PC-9 (cell line): Measurements from ENCODE around the gene DKK3. TPM values are rescaled to one million over a fixed set of nuclear protein-coding genes. Genes with fewer than 3 reads are reported as not detected.

Experiments
- BruUV-seq: library from RNA; stranded (reverse); fragments of 400-500 nt; replicated peaks from 2 replicates; lab custom pipeline; 2021; lab: Mats Ljungman, UMichigan
- CTCF ChIA-PET: fragments of 300-600 bp; sonication (Branson Sonifier 250); formaldehyde crosslinking; loops from one replicate; lab custom pipeline; 2022; ENCODE audit warnings: antibody characterized with exemption; lab: Charles Lee
- POLR2A ChIA-PET: fragments of 300-600 bp; sonication (Branson Sonifier 250); formaldehyde crosslinking; loops from one replicate; lab custom pipeline; 2022; ENCODE audit warnings: antibody characterized with exemption; ENCODE audit not compliant: unreplicated experiment; lab: Charles Lee
- DNase-seq, 2 experiments: peaks; one replicate each; pipeline versions ENCODE4 v3.0.0 to v3.0.0-alpha.2; 2015 to 2022; ENCODE audit warnings: mixed read lengths in 1 of 2
- H2AFZ ChIP-seq: fragments of 200-600 bp; sonication (generic); 2 replicates; pipeline ENCODE4 v1.8.1; 2017; ENCODE audit warnings: antibody characterized with exemption
- H3F3A ChIP-seq: fragments of 200-600 bp; sonication (generic); 2 replicates; pipeline ENCODE4 v1.8.1; 2017; ENCODE audit warnings: antibody characterized with exemption, mild to moderate bottlenecking, low read depth; ENCODE audit not compliant: insufficient read depth
- H3K27ac ChIP-seq: fragments of 200-600 bp; sonication (generic); 2 replicates; pipeline ENCODE4 v1.6.1; 2016; ENCODE audit warnings: mixed run types
- H3K27me3 ChIP-seq: fragments of 200-600 bp; sonication (generic); 2 replicates; pipeline ENCODE4 v1.6.1; 2016; ENCODE audit warnings: low read depth, mixed run types; ENCODE audit not compliant: insufficient read depth
- H3K36me3 ChIP-seq: fragments of 200-600 bp; sonication (generic); 2 replicates; pipeline ENCODE4 v1.6.1; 2016; ENCODE audit warnings: low read depth, mixed run types
- H3K4me1 ChIP-seq: fragments of 200-600 bp; sonication (generic); replicated peaks from 2 replicates; pipeline ENCODE4 v1.6.1; 2016; ENCODE audit warnings: mixed run types; ENCODE audit not compliant: insufficient read depth
- H3K4me2 ChIP-seq: fragments of 200-600 bp; sonication (generic); 2 replicates; pipeline ENCODE4 v1.6.1; 2017; ENCODE audit warnings: mixed run types
- H3K4me3 ChIP-seq: fragments of 200-600 bp; sonication (generic); 2 replicates; pipeline ENCODE4 v1.6.1; 2016; ENCODE audit warnings: mixed run types
- H3K79me2 ChIP-seq: fragments of 200-600 bp; sonication (generic); 2 replicates; pipeline ENCODE4 v1.6.1; 2017; ENCODE audit warnings: low read depth, mixed run types
- H3K9me2 ChIP-seq: fragments of 200-600 bp; sonication (generic); 2 replicates; pipeline ENCODE4 v1.8.1; 2017; ENCODE audit warnings: mild to moderate bottlenecking; ENCODE audit not compliant: insufficient read depth
- H3K9me3 ChIP-seq: fragments of 200-600 bp; sonication (generic); 2 replicates; pipeline ENCODE4 v1.8.1; 2016; ENCODE audit warnings: low read depth; ENCODE audit not compliant: insufficient read depth
- H4K20me1 ChIP-seq: fragments of 200-600 bp; sonication (generic); 2 replicates; pipeline ENCODE4 v1.8.1; 2017; ENCODE audit not compliant: insufficient read depth
- CTCF ChIP-seq: fragments of 200-600 bp; sonication (generic); conservative IDR thresholded peaks from 2 replicates; pipeline ENCODE4 v1.6.1; 2017; ENCODE audit warnings: mixed run types, antibody characterized with exemption, mild to moderate bottlenecking, moderate library complexity
- EZH2 ChIP-seq: fragments of 200-600 bp; sonication (generic); IDR thresholded peaks from 2 replicates; pipeline ENCODE4 v1.8.0; 2017; ENCODE audit warnings: antibody characterized with exemption, low read depth
- intact Hi-C: fragments of 100-400 bp; cut with micrococcal nuclease; formaldehyde crosslinking; loops from one replicate; pipeline ENCODE4 v1.10.0; 2022; ENCODE audit not compliant: unreplicated experiment
- total RNA-seq: library from RNA; stranded (reverse); gene quantifications from 2 replicates; pipeline ENCODE4 v1.2.3, GENCODE V29; 2021

Gene DKK3
- total RNA-seq, 1 experiment from 2014 or later: 11.5 TPM

GRCh38 chr11:12046636-12047236, 38.3 kb upstream of the DKK3 start:
- BruUV-seq: no TSS peak
- H3K27ac ChIP-seq: no peak overlapping the region

GRCh38 chr11:12045914-12046635, 37.6 kb upstream of the DKK3 start:
- TF ChIP-seq CTCF (no peak), EZH2 (no peak)
- ChIA-PET CTCF (no interaction called here), POLR2A (no interaction called here)
- Histone ChIP-seq H3F3A (peaks cover 25% of the 10 kb centered on the region; the same call in 1 of the 2 replicates), H3K27me3 (no peaks in the 10 kb centered on the region), H3K4me2 (no peak overlapping the region), H3K9me2 (no peaks in the 10 kb centered on the region), H2AFZ (no peak overlapping the region), H3K79me2 (no peaks in the 10 kb centered on the region), H4K20me1 (no peaks in the 10 kb centered on the region), H3K27ac (no peak overlapping the region), H3K9me3 (no peaks in the 10 kb centered on the region), H3K4me1 (peaks cover 34% of the 10 kb centered on the region), H3K36me3 (no peaks in the 10 kb centered on the region), H3K4me3 (no peak overlapping the region)
- no TSS peak for BruUV-seq
- no peak for DNase-seq
- intact Hi-C loops: loop anchor here (2.0 to 10.0 kb wide), 5 partner anchors 46 to 1111 kb away; no protein-coding TSS in a partner anchor

More at GRCh38 chr11:12046636-12047236, 38.3 kb upstream of the DKK3 start:
- H3K4me2 ChIP-seq: no peak overlapping the region
- no peak overlapping the region for H2AFZ ChIP-seq
- H3K79me2 ChIP-seq: no peaks in the 10 kb centered on the region
- H3K36me3 ChIP-seq: no peaks in the 10 kb centered on the region
- no peaks in the 10 kb centered on the region for H3K27me3 ChIP-seq
- no peaks in the 10 kb centered on the region for H3K9me2 ChIP-seq
- H3K4me3 ChIP-seq: no peak overlapping the region
- TF ChIP-seq CTCF: no peak
- no peak for TF ChIP-seq EZH2
- no peak for DNase-seq
- intact Hi-C loops: loop anchor here (1.0 to 10.0 kb wide), 5 partner anchors 46 to 1112 kb away; no protein-coding TSS in a partner anchor
- peaks cover 34% of the 10 kb centered on the region for H3K4me1 ChIP-seq
- H3K9me3 ChIP-seq: no peaks in the 10 kb centered on the region
- no peaks in the 10 kb centered on the region for H4K20me1 ChIP-seq
- POLR2A ChIA-PET: no interaction called here
- CTCF ChIA-PET: no interaction called here
- H3F3A ChIP-seq: peaks cover 25% of the 10 kb centered on the region; the same call in 1 of the 2 replicates

GRCh38 chr11:12044799-12045198, 36.4 kb upstream of the DKK3 start:
- intact Hi-C loops: loop anchor here (1.0 to 10.0 kb wide), 7 partner anchors 48 to 1110 kb away; no protein-coding TSS in a partner anchor
- H3K36me3 ChIP-seq: no peaks in the 10 kb centered on the region
- no peaks in the 10 kb centered on the region for H3K79me2 ChIP-seq
- peaks cover 34% of the 10 kb centered on the region for H3K4me1 ChIP-seq
- peak overlapping the region; percentile 66; the same call in 1 of the 2 replicates for H2AFZ ChIP-seq
- TF ChIP-seq EZH2: no peak
- no peak for TF ChIP-seq CTCF
- H3F3A ChIP-seq: peaks cover 25% of the 10 kb centered on the region; the same call in 1 of the 2 replicates
- peak overlapping the region; percentile 69 for H3K27ac ChIP-seq
- H3K4me3 ChIP-seq: no peak overlapping the region
- no peaks in the 10 kb centered on the region for H3K27me3 ChIP-seq
- POLR2A ChIA-PET: no interaction called here
- DNase-seq: no peak
- H3K9me2 ChIP-seq: no peaks in the 10 kb centered on the region
- H3K9me3 ChIP-seq: no peaks in the 10 kb centered on the region
- no peaks in the 10 kb centered on the region for H4K20me1 ChIP-seq
- no TSS peak for BruUV-seq
- CTCF ChIA-PET: interaction anchor here (0.8 to 1.0 kb wide), 3 partner anchors 51 to 1111 kb away, joined by 3 read pairs; no protein-coding TSS in a partner anchor
- peak overlapping the region; percentile 73 for H3K4me2 ChIP-seq
